Astrocyte of the spinal cord (primary cell): Measurements from ENCODE around the gene KIF3B.
"Not testable (repeated sequence)": the region's sequence is repeated elsewhere in the genome, so short reads cannot be mapped to it uniquely, and the experiment has no call there.

Experiments
- DNase-seq: peaks from one replicate; pipeline ENCODE4 v3.0.0; 2011; ENCODE audit warnings: low read depth, low spot score
- H3K4me3 ChIP-seq: 2 replicates; pipeline ENCODE4 v1.5.1; 2011; ENCODE audit warnings: low read depth, mild to moderate bottlenecking, low read length, moderate library complexity
- in situ Hi-C: cut with HindIII; loops from 2 replicates; pipeline ENCODE4 v1.10.0; 2017; ENCODE audit warnings: low sequenced_read_pairs
- TF ChIP-seq, protein P1 (sequence below): IDR thresholded peaks from 2 replicates; pipeline ENCODE4 v1.5.1; 2012; ENCODE audit warnings: low read depth, mild to moderate bottlenecking, low read length, inconsistent platforms

The KIF3B gene

DNA sequence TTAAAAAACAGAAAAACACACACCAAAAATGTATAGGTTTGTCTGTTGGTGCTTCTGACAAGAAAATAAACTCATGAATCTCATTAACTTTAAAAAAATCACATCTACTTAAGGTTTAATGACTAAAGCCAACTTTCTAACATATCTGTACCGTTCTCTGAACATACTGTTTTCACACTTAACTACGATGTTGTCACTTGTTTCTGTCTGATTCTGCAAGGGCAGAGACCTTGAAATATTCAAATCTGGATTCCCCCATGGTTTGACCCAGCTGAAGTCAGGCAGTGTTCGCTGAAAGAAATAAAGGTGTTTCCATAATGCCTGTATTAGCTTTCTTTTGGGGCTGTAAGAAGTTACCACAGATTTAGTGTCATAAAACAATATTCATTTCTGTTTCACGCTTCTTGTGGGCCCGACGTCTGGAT, 78.0 kb downstream of the KIF3B start:
- H3K4me3 ChIP-seq: no peak overlapping the region
- in situ Hi-C loops: no loop called here
- DNase-seq: peak; percentile 18
- TF ChIP-seq, protein P1, sequence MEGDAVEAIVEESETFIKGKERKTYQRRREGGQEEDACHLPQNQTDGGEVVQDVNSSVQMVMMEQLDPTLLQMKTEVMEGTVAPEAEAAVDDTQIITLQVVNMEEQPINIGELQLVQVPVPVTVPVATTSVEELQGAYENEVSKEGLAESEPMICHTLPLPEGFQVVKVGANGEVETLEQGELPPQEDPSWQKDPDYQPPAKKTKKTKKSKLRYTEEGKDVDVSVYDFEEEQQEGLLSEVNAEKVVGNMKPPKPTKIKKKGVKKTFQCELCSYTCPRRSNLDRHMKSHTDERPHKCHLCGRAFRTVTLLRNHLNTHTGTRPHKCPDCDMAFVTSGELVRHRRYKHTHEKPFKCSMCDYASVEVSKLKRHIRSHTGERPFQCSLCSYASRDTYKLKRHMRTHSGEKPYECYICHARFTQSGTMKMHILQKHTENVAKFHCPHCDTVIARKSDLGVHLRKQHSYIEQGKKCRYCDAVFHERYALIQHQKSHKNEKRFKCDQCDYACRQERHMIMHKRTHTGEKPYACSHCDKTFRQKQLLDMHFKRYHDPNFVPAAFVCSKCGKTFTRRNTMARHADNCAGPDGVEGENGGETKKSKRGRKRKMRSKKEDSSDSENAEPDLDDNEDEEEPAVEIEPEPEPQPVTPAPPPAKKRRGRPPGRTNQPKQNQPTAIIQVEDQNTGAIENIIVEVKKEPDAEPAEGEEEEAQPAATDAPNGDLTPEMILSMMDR: no peak

DNA sequence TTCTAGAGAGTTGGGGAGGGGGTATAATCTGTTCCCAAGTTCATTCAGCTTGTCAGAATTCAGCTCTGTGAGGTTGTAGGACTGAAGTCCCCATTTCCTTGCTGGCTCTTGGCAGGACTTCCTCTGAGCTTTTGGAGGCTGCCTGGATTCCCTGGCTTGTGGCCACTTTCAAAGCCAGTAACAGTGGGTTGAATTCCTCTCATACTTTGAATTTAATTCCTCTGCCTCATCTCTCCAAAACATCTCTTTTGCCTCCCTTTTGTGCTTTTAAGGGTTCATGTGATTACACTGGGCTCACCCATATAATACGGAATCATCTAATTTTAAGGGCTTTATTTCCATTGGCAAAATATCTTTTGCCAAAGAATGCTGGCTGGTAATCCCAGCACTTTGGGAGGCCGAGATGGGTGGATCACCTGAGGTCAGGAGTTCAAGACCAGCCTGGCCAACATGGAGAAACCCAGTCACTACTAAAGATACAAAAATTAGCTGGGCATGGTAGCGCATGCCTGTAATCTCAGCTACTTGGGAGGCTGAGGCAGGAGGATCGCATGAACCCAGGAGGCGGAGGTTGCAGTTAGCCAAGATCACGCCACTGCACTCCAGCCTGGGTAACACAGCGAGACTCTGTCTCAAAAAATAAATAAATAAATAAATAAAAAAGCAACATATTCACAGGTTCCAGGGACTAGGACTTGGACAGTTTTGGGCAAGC, 78.6 kb downstream of the KIF3B start:
- H3K4me3 ChIP-seq, in situ Hi-C loops: not testable (repeated sequence)
- peak; percentile 68 for DNase-seq

DNA sequence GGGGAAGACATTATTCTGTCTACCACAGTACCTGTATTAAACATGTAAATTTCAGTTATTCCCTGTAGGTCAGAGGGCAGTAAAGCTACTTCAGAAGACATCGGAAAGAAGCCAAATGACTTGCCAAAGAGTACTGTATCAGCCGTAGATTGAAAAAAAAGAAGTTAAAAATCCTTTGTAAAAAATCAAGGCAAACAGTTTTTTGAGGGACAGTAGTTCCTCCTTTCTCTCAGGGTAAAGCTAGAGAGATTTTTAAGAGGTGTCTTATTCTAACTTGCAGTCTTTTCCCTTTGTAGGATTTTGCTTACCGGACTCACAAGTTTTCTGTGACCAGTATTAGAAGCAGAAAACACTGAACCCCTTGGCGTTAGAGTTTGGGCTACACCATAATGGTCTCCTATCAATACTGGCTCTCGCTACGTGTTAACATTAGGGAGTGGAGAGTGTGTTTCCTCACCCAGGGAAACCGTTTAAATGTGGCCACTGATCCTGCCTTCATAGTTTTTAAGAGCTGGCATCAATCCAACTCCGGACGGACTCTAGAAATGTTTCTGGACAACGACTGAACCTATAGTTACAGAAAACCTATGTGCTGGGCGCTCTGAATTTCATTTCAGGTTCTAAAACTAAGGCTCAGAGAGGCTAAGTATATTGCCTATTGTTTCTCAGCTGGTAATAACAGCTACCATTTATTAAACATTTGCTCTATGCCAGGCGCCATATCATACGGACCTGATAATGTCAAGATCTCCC, 79.3 kb downstream of the KIF3B start:
- in situ Hi-C loops: no loop called here
- DNase-seq: peak; percentile 29
- peak overlapping the region; percentile 94 for H3K4me3 ChIP-seq
- TF ChIP-seq, protein P1: no peak

DNA sequence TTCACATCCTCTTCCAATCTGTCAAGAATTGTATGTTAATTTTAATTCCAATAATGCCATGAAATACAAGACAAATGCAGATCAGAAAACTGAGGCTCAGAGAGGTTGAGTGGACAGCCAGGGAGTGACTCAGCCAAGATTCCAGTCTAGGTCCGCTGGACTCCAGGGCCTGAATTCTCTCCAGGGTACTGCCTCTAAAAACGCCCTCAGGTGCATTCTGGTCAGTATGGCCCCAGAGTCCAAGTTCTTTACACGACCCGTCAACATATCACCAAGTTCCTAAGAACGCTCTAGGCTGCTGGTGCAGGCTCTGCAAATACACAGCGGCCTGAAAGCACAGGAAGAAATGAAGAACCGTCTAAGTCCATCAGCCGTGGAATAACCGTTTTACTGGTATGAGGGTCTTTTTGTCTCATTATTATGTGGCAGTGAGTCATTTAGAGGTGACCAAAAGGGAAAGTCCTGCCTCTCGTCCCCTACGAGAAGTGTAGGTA, 80.0 kb downstream of the KIF3B start:
- TF ChIP-seq, protein P1: no peak
- no peak for DNase-seq
- peak overlapping the region; percentile 94 for H3K4me3 ChIP-seq
- in situ Hi-C loops: no loop called here

DNA sequence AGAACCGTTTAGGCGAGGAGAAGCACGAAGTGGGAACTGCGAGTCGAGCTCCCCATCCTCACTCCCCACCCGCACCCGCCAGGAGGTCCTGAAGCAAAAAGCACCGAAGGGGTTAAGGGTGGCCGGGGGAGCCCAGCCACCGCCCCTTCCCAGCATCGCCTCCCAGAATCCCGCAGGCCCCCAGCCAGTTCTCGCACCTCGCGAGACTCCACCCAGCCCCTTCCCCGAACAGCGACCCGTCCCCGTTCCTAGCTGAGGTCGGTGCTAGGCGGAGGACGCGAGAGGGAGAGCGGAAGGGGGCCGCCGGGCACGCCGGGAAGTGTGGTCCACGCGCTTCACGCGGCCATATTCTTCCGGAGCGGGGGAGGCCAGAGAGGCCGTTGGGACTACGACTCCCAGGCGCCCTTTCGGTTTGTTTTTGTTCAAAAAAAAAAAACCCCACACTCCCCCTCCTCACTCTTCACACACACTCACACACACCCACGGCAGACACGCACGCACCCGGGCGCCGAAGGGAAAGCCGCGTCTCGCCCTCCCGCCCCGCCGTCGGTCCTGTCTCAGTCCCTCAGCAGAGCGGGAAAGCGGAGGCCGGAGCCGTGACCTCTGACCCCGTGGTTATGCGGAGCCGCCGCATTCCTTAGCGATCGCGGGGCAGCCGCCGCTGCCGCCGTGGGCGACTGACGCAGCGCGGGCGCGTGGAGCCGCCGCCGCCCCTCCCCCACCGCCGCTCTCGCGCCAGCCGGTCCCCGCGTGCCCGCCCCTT, 80.6 kb downstream of the KIF3B start, which contains the start of gene ASXL1:
Gene ASXL1 (plus strand): TSS at position 463 of the 763 bp plus-strand sequence. CDS start 445 bp downstream, outside the sequence.
- in situ Hi-C loops: no loop called here
- H3K4me3 ChIP-seq: peak within 1 kb of the TSS; percentile 94
- TF ChIP-seq, protein P1: no peak
- DNase-seq: peak; percentile 99

DNA sequence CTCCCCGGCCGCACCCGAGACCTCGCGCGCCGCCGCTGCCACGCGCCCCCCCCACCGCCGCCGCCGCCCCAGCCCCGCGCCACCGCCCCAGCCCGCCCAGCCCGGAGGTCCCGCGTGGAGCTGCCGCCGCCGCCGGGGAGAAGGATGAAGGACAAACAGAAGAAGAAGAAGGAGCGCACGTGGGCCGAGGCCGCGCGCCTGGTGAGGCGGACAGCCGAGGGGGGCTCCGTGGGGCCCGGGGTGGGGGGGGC, 81.1 kb downstream of the KIF3B start:
- H3K4me3 ChIP-seq: peak overlapping the region; percentile 94
- TF ChIP-seq, protein P1: no peak
- in situ Hi-C loops: no loop called here
- DNase-seq: no peak
